HuH-7 (cell line): ENCODE data around the gene UHRF1.
"Not testable (repeated sequence)": the region's sequence is repeated elsewhere in the genome, so short reads cannot be mapped to it uniquely, and the experiment has no call there.

Experiments
- DNase-seq: peaks from one replicate; pipeline ENCODE4 v3.0.0; 2011; ENCODE audit warnings: low spot score

The UHRF1 gene

DNA sequence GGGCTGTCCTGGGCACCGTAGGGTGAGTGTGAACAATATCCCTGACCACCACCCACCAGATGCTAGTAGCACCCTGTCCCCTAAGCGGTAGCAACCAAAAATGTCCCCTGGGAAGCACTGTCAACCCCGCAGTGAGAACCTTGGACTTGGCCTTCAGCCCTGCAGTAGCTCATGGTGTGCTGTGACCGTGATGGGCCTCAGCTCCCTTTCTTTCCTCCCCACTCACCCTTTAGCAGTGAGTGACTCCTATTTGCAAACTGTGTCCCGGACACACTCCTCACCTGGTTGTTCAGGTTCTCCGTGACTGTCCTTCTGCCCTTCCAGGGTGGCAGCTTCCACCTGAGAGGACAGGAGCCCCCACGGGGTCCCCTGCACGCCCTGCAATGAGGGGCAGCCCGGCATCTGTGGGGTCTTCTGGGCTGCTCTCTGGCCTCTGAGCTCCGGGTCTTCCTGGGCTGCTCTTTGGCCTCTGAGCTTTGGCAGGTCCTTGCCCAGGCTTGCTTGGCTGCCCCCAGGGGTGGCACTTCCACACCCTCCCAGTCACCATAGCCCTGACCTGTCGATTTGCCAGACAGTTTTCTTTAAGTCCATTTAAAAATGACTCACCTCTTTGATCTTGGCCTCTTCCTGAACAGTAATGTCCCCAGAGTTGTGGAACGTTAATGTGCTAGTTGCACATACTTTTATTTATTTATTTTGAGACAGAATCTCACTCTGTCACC, 63.4 kb downstream of the UHRF1 start:
- DNase-seq, result no peak

DNA sequence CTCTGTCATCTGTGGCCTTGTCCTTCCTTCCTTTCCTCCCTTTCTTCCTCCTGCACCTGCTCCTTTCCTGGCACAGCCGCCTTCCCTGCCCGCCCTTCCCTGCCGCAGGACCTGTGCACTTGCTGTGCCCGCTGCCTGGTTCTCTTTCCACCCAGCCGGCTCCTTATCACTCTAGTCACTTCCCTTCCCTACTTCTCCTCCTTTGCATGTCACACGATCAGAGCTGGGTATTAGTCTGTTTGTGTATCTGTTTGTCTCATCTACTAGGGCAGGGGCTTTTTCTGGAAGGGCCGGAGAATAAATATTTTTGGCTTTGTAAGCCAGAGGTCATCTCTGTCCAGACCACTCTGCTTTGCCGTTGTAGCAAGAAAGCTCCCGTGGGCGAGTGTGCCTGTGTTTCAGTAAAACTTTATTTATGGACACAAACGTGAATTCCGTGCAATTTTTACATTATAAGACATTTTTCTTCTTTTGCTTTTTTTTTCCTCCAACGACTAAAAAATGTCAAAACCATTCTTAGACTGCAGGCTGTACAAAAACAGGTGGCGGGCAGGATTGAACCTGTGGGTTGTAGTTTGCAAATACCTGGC, 65.7 kb downstream of the UHRF1 start:
- no peak for DNase-seq

DNA sequence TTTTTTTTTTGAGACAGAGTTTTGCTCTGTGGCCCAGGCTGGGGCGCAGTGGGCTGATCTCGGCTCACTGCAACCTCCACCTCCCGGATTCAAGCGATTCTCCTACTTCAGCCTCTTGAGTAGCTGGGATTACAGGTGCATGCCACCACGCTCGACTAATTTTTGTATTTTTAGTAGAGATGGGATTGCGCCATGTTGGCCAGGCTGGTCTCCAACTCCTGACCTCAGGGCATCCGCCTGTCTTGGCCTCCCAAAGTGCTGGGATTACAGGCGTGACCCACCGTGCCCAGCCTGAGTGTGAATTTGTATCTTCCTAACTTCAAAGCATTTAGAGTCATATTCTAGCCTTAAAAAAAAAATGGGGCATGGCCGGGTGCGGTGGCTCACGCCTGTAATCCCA, 66.3 kb downstream of the UHRF1 start:
- DNase-seq, result not testable (repeated sequence)

DNA sequence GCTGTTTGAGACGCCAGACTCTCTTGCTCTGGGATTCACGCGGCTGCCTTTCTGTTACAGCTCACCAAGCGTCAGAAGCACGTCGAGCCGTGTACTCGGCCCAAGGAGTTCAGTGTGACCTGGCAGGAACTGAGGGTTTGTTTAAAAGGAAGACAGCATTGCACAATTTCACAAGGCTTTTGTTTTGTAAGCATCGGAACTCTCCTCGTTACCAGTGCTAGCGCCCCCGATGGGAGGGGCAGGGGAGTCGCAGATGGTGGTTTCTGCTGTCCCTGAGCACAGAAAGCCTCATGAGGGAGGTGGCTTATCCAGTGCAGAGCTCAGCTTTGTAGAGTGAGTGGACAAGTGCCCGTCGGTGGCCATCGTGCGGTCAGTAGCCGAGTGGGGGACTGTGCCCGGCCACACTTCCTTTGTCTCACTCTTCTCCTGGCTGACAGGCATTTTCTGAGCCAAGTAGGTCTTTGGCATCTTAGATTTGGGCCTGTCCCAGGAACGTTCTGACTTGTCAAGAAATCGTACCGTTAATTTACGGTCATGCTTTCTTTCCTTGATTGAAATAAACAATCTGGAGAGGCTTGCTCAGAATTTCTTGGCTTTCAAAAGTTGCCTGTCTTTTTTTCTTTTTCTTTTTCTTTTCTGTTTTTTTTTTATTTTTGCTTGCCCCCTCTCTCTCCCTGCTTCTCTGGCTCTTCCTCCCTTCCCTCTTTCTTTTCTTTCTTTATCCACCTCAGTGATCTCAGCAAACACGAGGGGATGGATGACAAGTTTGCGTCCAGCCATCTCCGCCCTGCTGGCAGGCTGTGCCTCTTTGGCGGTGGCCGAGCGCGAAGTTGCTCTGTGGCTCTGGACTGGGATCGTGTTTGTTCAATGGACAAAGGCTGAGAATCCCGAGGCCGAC, 67.3 kb downstream of the UHRF1 start:
- peak; percentile 88 for DNase-seq

GRCh38 chr19:4977299-4978174, 68.2 kb downstream of the UHRF1 start:
- no peak for DNase-seq

- DNase-seq, result no peak
Measured at GRCh38 chr19:4979211-4979807, 70.0 kb downstream of the UHRF1 start.

GRCh38 chr19:4980067-4980466, 70.8 kb downstream of the UHRF1 start:
- no peak for DNase-seq

DNA sequence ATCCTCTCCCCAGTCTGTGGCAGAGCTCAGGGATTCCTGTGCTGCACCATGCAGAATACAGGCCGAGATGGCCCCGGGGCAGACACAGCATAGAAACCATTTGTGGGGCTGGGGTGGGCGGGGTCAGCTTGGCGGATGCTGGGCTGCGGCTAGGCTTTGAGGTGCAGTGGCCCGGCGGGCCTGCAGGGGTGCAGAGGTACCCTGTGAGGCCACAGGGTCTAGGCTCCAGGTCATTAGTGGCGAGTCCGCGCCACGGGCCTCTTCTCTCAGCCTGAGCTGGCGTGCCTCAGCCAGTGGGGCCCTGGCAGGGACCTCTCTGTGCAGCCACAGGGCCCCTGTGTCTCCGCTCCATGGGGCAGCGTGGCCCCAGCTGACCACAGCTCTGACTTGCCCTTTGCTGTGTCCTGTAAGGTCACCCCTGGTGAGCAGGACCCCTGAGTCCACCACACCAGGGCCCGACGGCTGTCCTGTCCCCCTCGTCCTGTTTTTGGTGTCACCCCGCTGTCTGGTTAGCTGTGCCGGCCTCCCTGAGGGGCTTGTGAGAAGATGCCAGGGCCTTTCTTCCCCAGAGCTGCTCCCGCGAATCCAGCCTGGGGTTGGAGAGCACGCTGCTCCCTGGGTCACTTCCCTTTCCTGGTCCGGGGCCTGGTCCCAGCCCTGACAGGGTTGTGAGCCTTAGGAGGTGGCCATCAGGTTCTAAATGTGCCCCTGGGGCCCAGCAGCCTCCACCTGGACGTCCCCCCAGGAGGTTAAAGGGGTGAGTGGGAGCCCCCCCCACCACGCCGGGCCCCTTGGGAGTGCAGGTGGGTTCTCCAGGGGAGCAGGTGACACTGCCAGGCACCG, 71.8 kb downstream of the UHRF1 start:
- no peak for DNase-seq

DNA sequence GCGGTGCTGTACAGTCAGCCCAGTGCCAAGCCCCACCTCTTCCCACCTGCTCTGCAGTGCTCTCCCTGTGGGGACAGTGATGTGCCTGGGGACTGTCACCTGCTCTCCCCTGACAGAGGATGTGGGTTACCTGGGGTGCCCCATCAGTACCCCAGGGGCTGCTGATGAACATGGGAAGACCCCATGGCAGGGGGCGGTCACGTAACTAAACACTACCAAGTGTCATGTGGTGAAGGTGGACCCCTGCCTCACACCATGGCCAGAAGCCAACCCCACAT, 72.3 kb downstream of the UHRF1 start:
- DNase-seq, result no peak

DNA sequence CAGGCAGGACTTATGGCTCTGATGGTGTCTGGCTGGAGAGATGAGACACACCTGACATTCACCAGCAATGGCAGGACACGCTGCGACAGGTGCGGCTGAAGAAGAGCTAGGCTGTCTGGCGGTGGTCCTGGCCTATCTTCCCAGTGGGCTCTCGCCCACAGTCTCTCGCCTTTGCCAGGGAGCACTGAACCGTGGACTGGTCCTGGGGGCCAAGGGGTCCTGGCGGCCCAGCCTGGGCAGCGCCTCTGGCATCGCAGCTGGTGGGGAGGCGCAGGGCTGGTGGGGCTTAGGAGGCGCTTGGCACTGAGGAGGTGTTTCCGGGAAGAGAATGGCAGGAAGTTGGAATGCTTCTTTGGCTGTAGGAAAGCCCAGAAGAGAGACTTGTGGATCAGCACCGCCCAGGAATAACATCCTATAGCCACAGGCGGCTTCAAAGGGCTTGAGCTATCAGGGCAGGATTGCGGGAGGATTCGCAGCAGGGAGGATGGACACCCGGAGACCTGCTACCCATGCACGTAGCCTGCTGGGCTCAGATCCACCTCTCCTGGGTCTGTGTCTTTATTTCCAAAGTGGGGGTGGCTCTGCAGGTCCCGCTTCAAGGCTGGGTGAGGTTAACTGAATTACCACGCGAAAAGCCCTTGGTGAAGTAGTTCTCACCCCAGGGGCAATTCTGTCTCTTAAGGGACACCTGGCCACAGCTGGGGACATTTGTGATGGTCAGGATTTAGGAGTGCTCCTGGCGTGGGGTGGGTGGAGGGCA, 74.2 kb downstream of the UHRF1 start:
- DNase-seq, result no peak

DNA sequence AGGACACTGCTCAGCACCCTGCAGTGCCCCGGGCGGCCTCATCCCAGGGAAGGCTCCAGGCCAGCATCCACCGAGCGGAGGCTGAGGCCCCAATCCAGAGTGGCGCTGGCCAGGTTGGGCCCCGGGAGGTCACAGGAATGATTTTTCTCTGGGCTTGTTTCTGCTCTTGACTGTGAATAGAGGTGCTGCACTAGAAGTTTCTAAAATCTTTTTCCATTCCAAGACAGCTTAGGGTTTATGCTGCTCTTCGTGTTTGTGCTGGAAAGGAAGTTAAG, 74.7 kb downstream of the UHRF1 start:
- DNase-seq, result no peak

DNA sequence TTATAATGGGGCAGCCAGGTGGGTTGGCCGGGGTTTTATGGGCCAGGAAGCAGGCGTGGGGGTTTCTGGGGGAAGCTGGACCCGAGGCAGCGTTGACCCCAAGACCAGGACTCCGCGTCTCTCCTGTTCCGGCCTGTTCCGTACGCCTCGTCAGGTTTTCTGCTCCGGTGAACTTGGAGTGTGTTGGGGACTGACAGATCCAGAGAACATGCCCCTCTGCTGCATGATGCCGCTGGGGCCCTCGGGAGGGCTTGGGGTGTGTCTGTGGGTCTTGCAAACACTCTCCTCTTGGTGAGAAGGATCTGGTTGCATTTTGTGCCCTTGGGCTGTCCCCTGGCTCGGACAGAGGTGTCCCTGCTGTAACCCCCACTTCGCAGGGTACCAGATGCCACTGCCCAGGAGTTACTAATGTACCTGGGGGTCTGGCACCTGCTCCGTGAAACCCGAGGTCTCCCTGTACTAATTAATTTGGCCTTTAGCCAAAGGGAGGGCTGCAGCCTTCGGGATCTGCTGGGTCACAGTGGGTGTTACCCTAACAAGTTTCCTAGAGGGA, 75.2 kb downstream of the UHRF1 start:
- no peak for DNase-seq

GRCh38 chr19:4985551-4985991, 76.3 kb downstream of the UHRF1 start:
- DNase-seq, result no peak

GRCh38 chr19:4986056-4986455, 76.8 kb downstream of the UHRF1 start:
- DNase-seq, result no peak

DNA sequence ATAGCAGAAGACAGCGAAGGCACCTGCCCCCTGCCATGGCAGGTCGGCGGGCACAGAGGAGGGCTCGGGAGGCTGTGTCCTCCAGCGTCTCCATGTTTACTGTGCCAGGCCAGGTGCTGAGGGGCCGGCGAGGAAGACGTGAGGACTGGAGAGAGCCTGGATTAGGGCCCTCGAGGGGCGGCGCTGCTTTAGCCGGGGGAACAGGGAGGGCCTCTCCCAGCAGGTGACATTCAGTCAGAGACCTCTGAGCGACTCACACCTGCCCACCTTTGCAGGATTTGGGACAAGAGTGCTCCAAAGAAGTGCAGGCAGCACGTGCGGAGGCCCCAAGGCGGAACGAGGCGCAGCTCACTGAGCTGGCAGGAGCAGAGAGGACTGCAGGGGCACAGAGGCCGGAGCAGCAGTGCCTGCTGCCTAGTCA, 77.2 kb downstream of the UHRF1 start:
- no peak for DNase-seq

- DNase-seq, result no peak
Measured at GRCh38 chr19:4987256-4987655, 78.0 kb downstream of the UHRF1 start.

DNA sequence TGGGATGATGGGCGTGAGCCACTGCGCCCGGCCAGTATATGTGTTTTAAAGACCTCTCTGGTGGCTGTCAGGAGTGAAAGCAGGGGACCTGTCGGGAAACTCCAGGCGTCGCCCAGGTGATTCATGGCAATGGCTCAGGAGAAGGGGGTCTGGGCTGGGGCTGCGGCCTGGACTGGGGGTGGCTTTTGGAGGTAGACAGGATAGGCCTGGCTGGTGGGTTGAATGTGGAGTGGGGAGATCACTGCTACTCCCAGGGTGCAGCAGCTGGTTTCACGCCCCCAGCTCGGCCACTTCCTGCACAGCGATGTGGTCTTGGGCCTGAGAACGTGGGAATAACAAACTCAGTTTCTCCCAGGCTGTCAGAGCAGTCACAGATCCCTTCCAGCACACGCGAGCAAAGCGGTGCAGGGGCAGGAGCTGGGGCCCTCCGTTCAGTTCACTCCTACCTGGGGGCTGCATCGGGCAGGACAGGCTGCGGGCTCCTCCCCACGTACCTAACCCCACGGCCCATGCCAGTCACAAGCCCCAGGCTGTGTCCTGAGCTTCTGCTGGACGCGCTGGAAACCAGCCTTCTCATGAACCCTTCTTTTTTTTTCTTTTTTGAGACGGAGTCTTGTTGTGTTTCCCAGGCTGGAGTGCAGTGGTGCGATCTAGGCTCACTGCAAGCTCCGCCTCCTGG, 78.5 kb downstream of the UHRF1 start:
- no peak for DNase-seq

DNA sequence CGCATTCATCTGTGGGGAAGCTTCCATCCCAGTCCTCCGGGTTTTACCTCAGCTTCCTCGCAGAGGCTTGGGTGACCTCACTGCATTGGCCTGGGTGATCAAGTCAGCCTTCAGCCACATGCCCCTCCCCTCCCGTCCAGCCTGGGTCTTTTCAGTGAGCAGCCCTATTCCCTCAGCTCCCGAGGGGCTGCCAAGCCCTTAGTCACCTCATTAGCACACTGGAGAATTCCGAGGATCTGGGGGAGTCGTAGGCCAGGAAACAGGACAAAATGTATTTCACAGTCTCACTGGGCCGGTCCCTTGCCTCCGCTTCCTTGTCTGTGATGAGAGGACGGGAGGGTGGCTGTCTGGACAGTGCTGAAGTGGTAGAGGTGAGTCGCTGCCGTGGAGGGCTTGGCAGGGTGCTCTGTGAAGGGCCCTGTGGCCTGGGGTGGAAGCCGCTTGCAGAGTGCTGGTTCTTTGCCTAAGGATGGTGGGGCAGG, 79.5 kb downstream of the UHRF1 start:
- DNase-seq, result no peak

DNA sequence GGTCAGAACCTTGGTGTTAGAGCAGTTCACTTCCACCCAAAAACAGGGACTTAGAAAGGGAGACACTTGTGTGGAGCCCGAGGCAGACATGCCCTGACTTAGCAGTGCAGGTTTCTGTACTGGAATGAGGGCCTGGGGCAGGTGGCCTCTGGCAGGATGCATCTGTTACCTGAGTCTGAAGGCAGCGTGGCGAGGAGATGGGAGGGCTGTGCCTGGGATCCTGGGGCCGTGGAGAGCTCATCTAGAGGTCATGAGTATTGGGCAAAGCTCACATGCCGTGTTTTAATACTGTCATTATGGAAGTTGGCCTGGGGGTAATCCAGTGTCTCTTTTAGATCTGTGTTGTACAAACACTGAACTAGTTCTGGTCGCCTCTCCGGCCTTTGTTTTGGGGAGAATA, 81.0 kb downstream of the UHRF1 start:
- no peak for DNase-seq
